Measurements from ENCODE around the gene SUN1.

Gene SUN1

DNA sequence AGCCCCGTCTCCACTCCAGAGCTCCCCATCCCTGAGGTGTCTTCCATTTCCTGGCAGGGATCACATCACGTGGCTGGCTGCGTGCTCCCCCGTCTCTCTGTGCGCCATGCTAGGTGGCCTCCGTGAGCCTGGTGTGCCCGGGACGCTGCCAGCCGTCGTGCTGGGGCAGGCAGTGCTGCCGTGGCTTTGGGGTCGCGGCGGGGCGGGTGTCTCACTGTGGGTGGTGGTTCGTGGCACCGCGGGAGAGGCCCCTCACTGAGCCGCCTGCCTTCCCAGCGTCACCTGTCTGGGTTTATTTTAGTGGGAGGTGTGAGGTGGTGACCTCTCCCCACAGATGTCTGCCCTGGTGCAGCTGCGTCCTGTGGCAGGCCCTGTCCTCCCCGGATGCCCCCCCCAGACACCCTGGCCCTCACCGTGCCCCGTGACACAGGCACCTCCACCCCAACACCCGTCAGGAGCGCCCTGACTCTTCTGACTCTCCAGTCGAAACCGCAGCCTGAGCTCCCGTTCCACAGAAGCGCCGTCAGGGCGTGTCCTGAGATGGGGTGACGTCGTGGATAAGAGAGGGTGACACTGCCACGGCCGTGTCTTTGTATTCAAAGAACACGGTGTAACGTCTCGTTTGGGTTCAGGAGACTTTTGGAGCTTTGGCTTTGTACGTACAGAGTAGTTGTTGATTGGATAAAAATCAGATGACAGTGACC lies 62.0 kb downstream of the SUN1 start:
- no peak for DNase-seq

DNA sequence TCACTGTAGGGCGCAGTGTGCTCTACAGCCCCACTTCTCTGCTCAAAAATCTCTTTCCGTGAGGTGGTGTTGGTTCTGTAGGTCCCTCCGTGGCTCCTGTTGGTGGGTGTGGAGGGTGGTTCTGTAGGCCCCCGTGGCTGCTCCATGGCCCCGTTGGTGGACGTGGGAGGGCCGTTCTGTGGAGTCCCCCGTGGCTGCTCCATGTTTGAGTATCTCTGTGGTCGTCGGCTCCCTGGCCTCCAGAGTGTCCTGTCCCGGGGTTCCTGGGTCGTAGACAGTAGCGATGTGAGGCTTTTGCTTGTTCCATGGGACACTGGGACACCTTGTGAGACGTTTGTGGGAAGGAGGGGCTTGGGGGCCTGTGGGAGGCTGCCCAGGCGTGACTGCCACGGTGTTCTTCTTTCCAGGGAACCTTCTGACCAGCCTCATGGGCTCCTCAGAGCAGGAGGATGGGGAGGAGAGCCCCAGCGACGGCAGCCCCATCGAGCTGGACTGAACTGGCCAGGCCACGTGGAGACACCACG lies 62.7 kb downstream of the SUN1 start:
- DNase-seq = no peak

DNA sequence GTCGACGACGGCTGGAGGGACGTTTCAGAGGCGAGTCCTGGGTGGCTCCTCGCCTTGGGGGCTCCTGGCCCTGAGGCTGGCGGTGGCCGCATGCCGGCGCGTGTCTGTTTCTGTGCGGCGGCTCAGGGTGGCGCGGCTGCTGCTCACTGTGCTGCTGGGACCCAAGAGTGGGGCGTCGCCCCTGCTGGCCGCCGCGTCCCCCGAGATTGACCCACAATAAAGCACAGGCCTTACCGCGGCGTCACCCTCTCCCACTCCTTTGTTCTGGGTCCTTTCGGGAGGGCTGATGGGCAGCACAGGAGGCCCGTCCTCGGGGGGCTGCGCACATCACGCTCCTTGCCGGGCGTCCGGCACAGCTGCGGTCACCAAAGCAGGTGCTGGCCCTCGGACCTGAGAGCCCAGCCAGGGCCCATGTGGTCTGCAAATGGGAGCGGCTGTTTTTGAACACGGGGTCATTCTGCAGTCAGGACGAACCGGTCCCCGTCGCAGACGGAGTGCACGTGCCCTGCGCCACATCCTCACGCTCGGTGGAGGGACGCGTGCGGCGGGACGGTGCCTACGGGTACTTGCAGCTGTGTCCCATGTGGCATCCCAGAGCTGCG lies 63.3 kb downstream of the SUN1 start:
- DNase-seq = no peak

DNA sequence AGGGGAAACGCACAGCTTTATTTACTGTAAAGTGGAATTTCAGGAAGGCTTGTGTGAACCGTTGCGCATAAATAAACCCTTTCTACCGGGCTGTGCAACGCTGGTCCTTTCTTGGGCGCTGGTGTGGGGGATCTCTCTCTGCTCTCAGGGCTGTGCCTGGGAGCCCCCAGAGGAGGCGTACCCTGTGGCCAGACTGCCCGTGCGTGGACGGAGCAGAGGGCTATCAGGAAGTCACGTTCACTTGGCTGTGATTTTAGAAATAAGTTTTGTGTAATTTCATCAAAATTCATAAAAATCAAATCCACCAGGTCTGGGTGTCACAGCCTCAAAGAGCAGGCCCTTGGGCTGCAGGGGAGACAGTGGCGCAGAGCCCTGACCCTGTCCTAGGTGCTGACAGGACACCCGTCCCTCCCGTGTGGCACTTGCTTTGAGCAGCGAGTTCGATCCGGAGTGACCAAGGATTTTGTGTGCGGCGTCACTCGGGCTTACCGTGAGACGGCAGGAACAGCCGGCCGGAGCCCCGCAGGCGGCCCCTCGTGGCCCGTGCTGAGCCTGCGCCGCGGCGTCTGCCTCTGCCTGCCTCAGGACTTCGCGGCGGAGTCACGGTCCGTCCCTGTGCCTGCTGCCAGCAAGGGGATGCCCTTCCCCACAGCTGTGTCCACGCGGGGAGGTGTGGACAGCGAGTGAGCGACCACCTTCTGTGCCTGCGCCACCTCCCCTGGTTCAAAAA lies 64.2 kb downstream of the SUN1 start:
- DNase-seq = no peak

DNA sequence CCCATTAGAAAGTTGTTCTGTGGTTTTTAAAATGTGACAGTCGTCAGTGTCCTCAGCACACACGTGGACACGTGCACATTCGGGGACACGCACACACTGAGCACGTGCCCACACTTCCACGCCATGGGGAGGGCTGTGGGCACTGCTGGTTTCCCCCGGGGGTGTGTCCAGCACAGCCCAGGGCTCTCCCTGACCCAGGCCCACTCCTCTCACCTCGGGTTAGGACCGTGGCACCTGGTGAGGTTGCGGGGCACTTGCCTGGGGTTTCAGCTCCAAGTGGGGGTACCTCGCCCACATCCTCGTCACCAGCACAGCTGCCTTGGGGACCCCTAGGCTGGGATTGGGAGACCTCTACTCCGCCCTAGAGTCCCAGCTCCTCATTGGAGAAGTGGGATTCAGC lies 64.8 kb downstream of the SUN1 start:
- DNase-seq = no peak

DNA sequence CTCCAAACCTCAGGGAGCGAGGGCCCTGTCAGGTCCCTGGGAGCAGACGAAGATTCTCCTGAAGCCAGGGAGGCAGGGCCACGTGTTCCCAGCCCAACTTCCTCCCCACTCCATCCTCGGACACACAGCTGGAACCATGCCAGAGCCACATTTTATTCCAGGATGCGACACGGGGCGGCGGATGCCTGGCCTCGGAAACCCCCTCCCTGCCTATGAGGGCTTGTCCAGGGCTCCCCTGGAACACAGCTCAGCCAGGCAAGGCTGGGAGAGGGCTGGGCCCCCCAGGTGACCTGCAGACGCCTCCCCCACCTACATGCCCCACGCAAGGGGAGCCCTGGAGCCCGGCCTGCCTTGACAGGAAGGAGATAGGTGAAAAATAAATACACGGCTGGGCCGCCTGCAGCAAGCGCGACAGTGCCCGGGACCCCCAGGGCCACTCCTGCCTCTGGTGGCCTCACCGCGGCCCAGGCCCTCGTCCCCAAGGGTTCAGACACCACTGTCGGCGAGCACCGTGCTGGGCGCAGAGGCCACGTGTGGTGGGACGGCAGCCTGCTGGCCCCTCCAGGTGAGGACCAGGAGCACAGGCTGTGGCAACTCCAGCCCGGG lies 65.6 kb downstream of the SUN1 start:
- no peak for DNase-seq

DNA sequence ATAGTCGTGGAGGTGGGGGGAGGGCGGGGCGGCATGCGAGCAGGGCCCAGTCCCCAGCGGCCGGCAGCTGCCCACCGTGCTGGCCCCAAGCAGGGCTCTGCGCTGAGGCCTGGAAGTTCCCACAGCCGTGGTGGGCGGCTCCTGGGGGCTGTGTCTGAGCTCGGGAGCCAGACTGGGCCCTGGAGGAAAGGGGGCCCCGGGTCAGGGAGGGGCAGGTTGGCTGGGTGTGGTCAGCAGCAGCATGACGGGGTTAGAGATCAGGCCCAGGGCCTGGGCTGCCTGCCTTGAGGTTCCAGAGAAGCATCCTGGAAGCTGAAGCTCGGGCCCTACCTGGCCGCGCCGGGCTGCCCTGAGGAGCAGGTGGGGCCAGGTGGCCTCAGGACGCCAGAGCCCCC lies 66.2 kb downstream of the SUN1 start:
- no peak for DNase-seq

DNA sequence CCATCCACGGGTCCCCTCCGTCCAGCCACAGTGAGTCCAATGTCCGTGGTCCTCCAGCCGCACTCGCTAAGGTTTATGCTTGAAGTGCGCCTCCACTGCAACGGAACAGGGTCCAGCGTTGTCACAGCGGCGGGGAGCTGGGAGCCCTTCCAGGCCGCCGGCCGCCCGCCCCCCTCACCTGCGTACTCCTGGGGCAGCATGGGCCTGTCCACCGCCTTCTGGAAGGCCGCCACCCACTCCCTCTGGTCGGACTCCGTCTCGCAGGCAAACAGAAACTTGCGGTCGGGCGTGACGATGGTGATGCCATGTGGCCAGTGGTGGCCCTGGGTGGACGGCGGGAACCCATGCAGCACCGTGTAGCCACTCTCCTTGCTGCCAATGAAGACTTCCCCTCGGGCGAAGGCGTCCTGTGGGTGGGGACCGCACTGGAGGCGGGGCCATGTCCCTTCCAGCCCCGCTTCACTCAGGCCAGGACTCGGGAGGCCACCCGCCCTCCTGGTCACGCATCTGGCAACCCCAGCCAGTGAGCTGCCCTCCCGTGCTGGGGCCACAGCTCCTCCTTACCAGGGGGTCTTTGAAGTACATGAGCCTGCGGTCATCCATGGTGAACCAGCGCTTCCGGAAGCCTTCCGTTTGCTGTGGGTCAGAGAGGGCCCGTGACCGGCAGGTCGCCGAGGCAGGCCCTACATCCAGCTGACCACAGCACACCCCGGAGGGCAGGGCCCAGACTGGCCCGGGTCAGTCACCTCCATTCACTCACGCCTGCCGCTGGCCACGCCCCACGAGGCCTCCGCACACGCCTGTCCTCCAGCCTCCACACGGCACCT lies 66.8 kb downstream of the SUN1 start:
- DNase-seq = no peak

DNA sequence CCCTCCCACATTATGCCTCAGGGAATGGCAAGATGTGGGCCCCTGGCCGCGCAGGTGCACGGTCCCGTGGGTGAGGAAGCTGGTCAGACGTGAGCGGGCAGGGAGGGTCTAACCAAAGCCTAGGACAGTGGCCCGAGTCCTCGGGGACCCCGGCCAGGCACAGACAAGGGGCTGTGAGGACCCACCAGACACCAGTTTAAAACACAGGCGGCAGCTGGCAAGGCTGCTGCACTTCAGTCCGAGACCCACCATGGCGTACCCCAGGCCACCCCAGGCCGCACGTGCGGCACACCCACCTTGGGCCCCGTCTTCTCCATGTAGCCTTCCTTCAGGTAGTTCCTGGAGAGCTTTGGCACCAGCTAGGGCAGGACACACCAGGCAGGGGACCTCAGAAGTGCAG lies 67.5 kb downstream of the SUN1 start:
- DNase-seq = no peak

DNA sequence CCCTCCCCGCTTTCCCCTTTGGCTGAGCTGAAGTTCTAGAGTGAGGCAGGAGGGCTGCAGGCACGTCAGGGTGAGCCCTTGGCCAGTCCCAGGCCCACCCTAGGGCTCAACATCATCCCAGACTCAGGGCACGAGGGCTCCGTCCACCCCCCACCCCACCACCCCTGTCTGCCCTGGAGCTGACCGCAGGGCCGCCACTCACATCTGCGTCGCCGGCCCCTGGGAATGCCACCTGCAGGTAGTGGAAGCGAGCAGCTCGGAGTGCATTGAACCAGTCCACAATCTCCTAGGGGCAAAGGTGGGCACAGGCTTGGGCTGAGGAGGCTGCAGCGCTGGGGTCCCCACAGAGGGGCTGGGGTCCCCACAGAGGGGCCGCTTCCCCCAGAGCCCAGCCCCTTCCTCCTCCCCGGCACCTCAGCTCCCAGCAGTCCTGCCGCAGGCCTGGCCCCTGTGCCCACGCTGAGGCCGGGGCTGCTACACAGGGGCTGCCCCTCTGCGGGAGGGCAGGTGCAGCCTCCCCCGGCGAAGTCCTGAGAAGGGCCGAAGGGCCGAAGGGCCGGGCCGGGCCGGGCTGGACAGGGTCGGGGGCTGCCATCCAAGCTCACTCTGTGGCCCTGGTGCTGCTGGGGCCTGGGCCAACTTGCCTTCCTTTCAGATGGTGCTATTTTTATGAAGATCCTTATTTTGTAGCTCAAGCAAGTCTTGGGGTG lies 68.2 kb downstream of the SUN1 start:
- no peak for DNase-seq

DNA sequence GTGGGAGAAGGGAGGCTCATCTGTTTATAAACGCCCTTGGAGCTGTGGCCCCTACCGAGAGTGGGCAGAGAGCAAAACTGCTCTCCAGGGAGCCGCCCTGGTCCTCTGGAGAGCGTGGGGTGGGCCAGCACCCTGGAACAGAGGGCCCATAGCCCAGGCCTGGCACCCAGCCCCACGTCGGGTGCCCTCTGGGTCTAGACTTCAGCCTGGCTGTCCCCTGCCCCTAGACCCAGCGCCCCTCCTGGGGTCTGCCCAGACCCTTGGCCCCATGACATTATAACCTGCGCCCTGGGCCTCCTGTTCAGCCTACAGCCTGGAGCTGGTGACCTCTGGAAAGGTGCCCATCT lies 68.7 kb downstream of the SUN1 start:
- DNase-seq = no peak

DNA sequence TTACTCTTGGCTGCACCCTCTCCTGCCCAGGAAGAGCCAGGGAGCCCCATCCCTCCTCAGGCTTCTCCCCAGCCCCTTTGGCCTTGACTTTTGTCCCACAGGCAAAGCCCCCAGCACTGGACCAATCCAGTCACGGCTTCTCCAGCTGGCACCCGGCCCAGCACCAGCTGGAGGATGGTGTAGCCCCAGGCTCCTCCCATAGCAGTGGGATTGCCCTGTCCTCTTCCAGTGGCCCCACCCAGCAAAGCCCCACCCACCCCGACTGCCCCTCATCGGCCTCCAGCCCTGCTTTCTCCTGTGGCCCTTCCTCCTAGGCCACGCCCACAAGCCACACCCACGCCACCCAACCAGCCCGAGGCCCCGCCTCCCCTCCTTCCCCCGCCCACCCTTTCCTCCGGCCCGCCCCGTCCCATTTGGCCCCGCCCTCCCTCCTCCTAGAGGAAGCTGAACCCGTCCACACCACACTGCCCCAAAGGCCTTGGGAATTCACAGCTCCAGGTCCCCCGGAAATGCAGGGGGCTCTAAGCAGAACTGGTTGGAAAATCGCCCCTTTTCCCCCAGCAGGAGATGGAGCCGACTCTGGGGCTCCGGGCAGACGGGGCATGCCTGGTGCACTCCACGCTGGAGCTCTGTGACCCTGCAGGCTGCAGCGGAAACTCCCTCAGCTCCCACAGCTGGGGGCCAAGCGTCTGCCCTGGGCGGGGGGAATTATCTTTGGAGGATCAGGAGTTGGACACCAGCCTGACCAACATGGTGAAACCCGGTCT lies 69.3 kb downstream of the SUN1 start:
- peak; percentile 58 for DNase-seq

DNA sequence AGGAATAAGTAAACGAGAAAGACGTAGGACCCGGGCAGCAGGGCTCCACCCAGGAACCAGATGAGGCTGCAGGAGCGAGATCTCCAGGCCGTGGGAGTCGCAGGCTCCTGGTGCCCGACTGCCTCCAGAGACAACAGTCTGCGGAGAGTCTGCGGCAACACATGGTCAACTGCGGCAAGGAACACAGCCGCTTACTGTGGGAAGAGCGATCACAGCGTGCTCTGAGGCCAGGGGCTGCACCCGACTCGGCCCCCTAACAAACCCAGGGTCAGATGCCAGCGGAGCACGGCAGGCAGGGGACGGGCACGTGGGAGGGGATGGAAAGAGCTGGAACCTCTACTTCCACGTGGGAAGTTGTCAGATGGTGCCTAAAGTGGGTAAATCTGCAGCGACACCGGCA lies 70.7 kb downstream of the SUN1 start:
- DNase-seq = no peak

DNA sequence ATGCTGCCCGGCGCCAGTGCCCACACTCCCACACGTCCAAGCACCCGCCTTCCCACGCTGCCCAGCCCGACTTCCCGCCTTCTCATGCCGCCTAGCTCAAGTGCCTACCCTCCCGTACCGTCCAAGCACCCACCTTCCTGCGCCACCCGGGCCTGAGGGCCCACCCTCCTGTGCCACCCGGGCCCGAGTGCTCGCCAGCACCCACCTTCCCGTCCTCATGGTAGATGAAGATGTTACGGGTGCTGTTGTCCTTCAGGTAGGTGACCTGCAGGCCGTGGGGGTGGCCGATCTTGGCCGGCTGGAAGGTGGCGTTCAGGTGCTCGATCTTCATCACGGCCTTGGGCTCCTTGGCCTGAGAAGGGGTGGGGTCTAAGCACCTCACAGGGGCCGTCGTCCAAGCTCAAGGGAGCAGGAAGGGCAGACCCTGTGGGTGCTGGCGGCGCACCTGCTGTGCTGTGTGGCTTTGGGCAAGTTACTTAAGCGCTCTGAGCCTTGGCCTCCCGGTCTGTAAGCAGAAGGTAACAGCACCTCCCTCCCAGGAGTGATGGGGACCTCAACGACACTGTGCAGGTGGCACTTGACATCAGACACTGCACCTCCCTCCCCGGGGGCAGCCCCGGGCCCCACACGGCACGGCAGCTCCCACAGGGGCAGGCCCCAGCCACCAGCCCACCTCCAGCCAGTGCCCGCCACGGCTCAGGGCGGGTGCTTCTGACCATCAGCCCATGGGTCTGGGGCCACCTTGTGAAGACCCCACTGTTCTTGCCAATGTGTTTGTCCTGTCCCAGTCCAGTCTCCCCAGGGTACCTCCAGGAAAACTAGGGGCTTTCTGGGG lies 71.9 kb downstream of the SUN1 start:
- no peak for DNase-seq

DNA sequence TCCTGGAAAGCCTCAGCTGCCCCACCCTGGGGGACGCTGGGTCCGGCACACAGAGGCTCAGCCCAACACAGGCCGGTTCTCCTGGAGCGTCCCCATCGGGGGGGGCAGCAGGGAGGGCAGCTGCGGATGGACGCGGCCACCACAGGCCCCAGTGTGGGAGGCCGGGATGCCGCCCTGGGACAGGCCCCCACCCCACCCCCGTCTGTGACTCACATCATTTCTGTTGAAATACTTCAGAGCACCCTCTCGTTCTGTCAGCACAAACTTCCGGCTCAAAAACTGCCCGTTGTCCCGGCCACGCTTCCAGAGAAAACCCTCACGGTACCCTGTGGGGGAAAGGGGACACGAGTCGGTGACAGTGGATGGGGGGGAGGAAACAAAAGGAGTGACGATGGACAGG lies 72.6 kb downstream of the SUN1 start:
- DNase-seq = no peak

DNA sequence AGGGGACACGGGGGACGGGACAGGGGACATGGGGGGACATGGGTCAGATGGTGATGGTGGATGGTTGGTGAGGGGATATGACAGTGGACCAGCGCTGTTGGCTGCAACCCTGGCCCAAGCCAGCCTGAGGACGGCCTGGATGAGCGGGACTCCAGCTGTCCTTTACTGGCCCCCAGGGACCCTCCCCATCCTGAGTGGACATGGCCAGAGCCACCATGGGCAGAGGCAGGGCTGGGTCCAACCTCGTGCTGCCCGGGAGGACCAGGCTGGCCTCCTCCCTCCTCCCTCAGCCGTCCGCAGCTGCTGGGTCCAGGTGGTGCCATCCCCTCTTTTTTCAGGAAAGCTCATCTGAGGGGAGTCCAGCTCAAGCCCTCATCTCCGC lies 74.5 kb downstream of the SUN1 start:
- no peak for DNase-seq

DNA sequence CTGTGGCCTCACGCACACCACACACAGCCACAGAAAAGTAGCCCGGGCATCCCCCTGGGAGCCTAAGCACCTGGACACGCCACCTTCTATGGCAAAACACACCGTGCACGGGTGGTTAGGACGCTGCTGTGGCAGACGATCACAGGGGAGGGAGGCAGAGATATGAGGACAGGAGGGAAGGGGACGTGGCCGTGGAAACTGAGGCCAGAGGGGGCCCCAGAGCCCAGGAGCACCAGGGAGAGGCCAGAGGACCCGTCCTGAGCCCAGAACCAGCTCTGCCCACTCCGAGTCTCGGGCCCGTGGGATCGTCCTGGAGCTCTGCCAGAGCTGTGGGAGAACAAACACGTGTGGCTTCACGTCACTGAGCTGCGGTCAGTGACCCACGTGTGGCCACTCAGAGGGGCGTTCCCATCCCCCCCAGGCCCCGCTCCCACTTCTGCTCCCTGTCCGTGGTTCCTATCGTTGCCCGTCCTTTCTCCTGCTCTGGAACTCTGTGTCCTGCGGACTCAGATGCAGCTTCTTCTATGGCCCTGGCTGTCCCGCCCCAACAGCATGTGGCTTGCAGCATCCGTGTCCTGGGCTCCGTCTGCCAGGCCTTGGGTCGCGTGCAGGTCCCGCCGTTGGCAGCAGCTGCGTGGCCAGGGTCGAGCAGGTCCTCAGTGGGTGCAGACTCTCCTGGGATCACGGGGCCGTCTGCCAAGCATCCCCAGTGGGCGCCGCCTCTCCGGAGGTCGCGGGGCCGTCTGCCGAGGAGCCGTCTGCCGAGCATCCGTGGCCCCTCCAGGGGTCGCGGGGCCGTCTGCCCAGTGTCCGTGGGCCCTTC lies 75.1 kb downstream of the SUN1 start:
- DNase-seq = no peak

DNA sequence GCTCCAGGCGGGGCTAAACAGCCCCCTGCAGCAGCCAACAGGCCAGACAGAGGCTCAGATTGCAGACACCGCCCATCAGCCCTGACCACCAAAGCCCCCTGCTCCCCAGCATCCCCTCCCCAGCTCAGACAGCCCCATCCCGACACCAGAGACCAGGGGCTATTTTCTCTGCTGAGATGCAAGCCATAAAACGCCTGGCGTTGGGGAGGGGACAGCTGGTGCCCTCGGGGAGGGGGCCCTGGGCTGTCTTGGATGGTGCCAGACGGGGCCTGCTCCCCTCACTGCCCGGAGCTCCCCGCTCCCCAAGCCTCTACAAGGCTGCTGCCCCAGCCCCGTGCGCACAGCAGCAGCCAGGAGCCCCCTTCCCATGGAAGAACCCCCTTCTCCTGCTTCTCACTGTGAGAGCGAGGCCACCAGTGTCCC lies 75.9 kb downstream of the SUN1 start:
- DNase-seq = no peak

DNA sequence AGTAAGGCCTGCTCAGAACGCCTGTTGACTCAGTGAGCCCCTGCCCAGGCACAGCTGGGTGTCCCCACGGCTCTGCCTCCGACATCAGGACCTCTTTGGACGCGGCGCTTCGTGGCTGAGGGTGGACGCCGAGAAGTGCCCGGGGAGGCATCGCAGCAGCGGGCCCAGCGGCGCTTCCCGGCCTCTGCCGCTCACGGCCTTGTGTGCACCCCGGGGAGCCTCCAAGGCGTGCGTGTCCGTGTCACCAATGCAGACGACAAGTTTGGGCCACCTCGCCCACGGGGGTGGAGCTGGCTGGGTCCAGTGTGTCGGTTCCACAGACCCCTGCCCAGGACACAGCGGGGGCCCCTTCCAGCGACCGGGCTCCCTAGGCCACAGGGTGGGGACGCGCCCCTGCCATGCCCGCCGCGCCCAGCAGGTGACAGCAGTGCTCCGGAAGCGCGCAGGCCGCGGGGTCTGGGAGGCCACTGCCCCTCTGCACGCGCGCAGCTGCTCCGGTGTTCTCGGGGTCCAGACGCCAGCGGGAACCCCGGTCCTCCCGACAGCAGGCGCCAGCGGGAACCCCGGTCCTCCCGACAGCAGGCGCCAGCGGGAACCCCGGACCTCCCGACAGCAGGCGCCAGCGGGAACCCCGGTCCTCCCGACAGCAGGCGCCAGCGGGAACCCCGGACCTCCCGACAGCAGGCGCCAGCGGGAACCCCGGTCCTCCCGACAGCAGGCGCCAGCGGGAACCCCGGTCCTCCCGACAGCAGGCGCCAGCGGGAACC lies 76.5 kb downstream of the SUN1 start:
- DNase-seq = peak; percentile 34

Measured in NCI-H748 treated with DMSO at 0.1 percent for 48 hours (cell line).